Measurements from ENCODE around the gene PSORS1C1.
"Not testable (repeated sequence)": the region's sequence is repeated elsewhere in the genome, so short reads cannot be mapped to it uniquely, and the experiment has no call there.

Gene PSORS1C1

GRCh38 chr6:31158140-31158862 lies 43.7 kb downstream of the PSORS1C1 start, which contains the start of gene TCF19:
TCF19 (plus strand) TSS chr6:31158589; CDS start chr6:31159470, 881 bp downstream.
- DNase-seq = peak; percentile 71 to 98 (median 95)

GRCh38 chr6:31158863-31159855 lies 44.6 kb downstream of the PSORS1C1 start:
- no peak for DNase-seq

DNA sequence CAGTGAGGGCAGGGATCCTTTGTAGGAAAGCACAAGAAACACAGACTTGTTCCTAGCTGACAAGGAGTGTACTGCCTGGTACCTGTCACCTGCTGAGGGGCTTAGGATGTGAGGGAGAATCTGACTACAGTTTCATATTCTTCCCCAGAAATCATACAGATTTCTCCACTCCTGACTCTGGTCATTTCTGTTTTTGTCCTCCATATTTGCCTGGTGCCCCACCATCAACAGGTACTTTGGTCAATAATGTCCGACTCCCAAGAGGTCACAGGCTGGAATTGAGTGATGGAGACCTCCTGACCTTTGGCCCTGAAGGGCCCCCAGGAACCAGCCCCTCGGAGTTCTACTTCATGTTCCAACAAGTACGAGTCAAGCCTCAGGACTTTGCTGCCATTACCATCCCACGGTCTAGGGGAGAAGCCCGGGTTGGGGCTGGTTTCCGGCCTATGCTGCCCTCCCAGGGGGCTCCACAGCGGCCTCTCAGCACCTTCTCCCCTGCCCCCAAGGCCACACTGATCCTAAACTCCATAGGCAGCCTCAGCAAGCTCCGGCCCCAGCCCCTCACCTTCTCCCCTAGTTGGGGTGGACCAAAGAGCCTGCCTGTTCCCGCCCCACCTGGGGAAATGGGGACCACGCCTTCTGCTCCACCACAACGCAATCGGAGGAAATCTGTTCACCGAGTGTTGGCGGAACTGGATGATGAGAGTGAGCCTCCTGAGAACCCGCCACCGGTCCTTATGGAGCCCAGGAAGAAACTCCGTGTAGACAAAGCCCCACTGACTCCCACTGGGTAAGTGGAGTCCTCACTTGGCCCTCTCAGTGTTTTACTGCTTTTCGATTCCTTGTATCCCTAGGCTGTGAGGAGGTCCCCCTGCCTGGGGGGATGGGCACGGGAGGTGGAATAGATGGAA lies 46.9 kb downstream of the PSORS1C1 start:
- DNase-seq = no peak

- DNase-seq = no peak
These were observed 48.0 kb downstream of the PSORS1C1 start for GRCh38 chr6:31162463-31163165.

GRCh38 chr6:31163922-31164321 lies 49.3 kb downstream of the PSORS1C1 start:
- DNase-seq = no peak

GRCh38 chr6:31164475-31165063 lies 50.0 kb downstream of the PSORS1C1 start:
- not testable (repeated sequence) for DNase-seq

GRCh38 chr6:31165064-31165832 lies 50.6 kb downstream of the PSORS1C1 start:
- DNase-seq = not testable (repeated sequence)

DNA sequence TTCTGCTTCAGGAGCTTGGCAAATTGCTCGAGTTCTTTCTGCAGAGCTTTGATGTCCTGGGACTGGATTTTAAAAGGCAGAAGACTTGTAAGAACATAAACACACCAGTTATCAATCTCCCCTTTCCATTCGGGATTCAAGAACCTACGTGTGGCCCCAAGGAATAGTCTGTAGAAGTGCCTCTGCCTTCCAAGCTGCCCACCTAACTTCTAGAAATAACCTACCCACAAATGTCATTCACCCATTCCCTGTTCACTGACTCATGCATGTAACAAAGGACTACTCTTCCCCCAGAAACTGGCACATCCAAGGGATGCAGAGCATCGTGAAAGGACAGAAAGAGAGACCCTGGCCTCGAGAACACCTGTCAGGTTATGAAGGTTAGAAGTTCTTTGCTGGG lies 51.4 kb downstream of the PSORS1C1 start:
- DNase-seq = no peak

DNA sequence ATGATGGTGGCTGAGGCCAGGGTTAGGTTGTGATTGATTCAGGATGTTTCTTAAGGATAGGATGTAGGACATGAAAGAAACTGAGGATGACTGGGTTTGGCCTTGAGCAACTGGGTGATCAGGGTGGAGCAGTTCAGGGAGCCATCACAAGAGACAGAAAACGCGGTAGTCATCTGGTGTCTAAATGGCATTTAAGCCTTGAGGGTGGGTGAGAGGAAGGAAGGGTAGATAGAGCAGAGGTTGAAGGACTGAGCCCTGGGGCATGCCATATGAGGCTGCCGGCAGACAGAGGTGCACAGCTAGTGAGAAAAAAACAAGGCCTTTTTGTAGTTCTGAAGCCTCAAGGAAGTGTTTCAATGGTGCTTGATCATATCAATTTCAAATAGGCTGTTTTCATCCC lies 54.0 kb downstream of the PSORS1C1 start:
- no peak for DNase-seq

GRCh38 chr6:31169123-31169857 lies 54.7 kb downstream of the PSORS1C1 start:
- DNase-seq = no peak

GRCh38 chr6:31169858-31170599 lies 55.4 kb downstream of the PSORS1C1 start:
- DNase-seq = not testable (repeated sequence)

DNA sequence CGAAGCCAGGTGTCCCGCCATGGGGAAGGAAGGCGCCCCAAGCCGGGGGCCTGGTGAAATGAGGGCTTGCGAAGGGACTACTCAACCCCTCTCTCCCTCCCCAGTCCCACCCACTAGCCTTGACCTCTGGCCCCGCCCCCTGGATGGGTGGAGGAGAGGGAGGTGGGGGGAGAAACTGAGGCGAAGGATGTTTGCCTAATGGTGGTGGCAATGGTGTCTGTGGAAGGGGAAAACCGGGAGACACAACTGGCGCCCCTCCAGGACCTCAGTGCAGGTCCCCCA lies 55.9 kb downstream of the PSORS1C1 start, which contains the start of gene POU5F1:
Gene POU5F1, minus strand, starts transcription at position 83 of the 282 bp plus-strand sequence. Its CDS starts 62 bp downstream, at position 21.
- DNase-seq = no peak

DNA sequence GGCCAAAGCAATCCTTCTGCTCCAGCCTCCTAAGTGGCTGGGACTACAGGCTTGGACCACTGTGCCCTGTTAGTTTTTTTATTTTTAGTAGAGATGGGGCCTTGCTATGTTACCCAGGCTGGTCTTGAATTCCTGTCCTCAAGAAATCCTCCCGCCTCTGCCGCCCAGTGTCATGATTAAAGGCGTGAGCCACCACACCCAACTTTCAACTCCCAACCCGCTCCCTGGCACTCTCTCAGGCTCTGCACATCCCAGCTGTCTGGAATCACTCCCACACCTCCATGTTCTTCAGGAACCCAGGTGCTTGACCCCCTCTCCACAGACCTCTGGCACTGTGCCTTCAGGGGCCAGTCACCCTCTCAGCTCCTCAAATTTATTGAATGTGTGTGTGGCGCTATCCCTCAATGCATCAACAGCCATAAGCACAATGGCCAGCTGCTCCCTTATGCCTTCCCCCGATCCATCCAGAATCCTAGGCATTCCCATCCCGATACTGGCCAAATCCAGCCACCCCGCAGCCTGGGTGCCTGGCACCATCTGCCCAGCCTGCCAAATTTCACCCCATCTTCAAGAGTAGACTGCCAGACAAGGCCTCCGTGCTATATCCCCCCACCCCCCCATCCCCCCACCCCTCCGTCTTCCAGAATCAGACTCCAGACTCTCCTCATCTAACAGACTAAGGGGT lies 56.5 kb downstream of the PSORS1C1 start:
- DNase-seq = no peak

DNA sequence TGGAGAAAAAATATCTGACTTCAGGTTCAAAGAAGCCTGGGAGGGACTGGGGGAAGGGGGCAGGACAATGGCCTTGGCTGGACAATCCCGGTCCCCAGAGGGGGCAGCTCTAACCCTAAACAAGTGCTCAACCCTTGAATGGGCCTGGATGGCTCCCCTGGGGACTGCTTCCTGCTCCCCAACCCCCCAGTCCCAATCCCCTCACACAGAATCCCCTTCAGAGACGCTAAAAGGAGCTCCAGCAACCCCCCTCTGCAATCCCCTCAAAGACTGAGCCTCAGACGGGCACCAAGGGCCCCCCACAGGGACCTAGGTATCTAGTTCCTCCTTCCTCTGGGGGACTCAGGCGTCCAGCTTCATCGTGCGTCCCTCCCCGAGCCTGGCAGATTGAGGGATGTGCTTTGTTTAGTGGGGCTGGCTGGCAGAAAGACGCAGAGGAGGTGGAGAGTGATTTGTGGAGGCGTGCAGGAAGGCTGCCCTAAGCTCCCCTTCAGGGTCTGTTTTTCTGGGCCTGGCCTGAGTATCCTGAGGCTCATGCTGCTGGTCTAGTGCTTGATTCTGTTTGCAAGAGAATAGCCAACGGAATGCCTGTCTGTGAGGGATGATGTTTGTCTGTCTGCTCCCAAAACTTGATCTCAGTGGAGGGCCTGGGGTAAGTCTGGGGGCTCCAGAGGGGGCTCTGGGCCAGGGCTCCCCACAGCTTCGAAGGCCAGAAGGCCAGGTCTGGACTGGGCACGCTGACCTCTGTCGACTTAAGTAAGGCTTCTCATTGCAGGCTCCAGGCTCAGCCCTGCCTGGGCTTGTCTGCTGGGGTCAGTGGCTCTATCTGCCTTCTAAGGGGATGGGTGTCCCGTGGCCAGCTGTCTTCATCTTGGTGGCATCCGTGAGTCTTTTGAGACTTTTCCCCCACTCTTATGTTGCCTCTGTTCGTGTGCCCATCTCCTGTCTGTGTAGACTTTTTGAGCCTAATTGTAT lies 57.6 kb downstream of the PSORS1C1 start:
- DNase-seq = no peak

GRCh38 chr6:31172973-31173384 lies 58.4 kb downstream of the PSORS1C1 start:
- DNase-seq = no peak

DNA sequence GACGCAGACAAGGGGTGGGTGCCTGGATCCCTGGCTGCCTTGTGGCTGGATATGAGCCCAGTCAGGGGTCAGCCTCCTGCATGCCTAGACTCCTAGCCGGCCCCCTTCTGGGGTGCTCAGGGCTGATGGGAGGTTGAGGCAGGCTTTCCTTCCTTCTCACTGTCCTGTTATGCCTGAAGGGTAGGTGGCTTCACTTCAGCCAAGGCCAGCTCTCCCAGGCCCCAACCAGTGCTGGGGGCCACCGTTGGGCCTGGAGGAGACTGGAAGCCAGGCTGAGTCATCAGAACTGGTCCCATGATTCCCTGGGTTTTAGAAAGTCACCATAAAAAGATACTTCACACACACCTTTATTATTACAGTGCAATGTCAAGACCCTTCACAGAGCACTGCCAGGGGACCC lies 58.8 kb downstream of the PSORS1C1 start:
- DNase-seq = no peak
